Measurements from ENCODE around the gene SSNA1. TPM values are rescaled to one million over a fixed set of nuclear protein-coding genes. Genes with fewer than 3 reads are reported as not detected.
A peak's percentile ranks its signal among the peaks of the same experiment; 100 is the strongest.
"Not testable (repeated sequence)": the region's sequence is repeated elsewhere in the genome, so short reads cannot be mapped to it uniquely, and the experiment has no call there.

The SSNA1 gene
- total RNA-seq, 2 donors from 2014 or later = 78.3 to 91.4 TPM

DNA sequence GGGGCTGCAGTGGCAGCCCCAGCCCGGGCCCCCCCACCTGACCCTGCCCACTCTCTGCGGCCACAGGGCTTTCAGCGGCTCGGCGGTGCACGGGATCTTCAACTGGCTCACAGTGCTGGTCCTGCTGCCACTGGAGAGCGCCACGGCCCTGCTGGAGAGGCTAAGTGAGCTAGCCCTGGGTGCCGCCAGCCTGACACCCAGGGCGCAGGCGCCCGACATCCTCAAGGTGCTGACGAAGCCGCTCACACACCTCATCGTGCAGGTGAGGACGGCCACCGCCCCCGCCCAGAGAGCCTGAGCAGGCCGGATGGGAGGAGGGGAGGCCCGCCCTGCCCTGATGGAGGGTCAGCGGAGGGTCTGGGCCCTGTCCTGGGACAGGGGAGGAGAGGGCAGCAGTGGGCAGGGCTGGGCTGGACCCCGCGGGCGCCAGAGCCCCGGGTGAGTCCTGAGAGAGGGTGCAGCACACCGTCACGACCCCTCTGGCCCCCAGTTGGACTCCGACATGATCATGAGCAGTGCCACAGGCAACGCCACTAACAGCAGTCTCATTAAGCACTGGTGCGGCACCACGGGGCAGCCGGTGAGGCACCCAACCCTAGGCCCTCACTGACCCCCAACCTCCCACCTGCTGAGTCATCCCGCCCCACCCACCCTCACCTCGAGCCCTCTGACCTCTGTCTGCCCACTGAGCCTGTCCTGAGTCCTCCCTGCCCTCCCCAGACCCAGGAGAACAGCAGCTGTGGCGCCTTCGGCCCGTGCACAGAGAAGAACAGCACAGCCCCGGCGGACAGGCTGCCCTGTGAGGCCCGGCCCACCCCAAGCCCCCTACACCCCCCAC, 44.9 kb downstream of the SSNA1 start:
- ATAC-seq (no peak), DNase-seq (ENCODE audit: low spot score) (no peak)
- Mint-ChIP-seq H3K4me3 (no peak overlapping the region), H3K27me3 (peaks cover 0 to 6% of the 10 kb centered on the region in 2 donors), H3K36me3 (no peaks in the 10 kb centered on the region), H3K27ac (no peak overlapping the region), H3K4me1 (ENCODE audit: low read depth in 2 of 2) (peaks cover 0 to 3% of the 10 kb centered on the region in 2 donors), H3K9me3 (no peaks in the 10 kb centered on the region)

- no peak overlapping the region for H3K4me3 Mint-ChIP-seq
- no peaks in the 10 kb centered on the region for H3K9me3 Mint-ChIP-seq
Observed at GRCh38 chr9:137234055-137234697, 45.7 kb downstream of the SSNA1 start.

DNA sequence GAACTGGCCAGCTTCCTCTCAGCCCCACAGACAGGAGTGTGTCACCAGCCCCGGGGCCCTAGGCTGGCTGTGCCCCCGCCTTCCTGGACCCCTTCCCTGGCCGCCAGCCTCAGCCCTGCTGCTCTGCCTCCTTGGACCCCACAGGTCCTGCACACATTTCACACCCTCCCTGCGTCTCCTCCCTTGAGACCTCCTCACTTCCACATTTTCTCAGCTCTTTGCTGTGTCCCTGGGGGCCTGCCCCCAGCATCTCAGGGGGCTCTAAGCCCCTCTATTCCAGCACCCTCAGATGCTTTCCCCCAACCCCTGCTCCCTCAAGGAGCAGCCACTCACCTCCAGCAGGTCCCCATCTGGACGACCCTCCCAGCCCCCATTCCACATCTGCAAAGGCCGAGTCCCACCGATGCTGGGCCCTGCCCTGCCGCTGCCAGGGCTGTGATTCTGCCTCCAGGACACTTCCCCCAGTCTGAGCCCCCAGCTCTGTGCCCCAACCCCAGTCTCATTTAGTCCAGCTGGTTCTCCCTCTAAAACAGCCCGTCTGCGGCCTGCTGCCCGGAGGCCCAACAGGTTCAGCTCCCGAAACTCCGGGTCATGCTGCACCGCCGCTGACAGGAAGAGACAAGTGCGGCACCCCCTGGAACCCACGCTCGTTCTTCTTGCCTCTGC, 46.4 kb downstream of the SSNA1 start:
- no peaks in the 10 kb centered on the region for H3K36me3 Mint-ChIP-seq
- H3K9me3 Mint-ChIP-seq = no peaks in the 10 kb centered on the region
- no peak for DNase-seq (ENCODE audit: low spot score)
- no peak overlapping the region for H3K4me3 Mint-ChIP-seq
- peaks cover 5 to 6% of the 10 kb centered on the region in 2 donors for H3K4me1 Mint-ChIP-seq (ENCODE audit: low read depth in 2 of 2)
- H3K27me3 Mint-ChIP-seq = peaks cover 0 to 6% of the 10 kb centered on the region in 2 donors
- no peak overlapping the region for H3K27ac Mint-ChIP-seq
- no peak for ATAC-seq

More at GRCh38 chr9:137234055-137234697, 45.7 kb downstream of the SSNA1 start:
- DNase-seq (ENCODE audit: low spot score) (no peak), ATAC-seq (no peak)
- Mint-ChIP-seq H3K4me1 (ENCODE audit: low read depth in 2 of 2) (peaks cover 5 to 6% of the 10 kb centered on the region in 2 donors), H3K36me3 (no peaks in the 10 kb centered on the region), H3K27me3 (peaks cover 0 to 6% of the 10 kb centered on the region in 2 donors), H3K27ac (no peak overlapping the region)

- no peak overlapping the region for H3K27ac Mint-ChIP-seq
- DNase-seq (ENCODE audit: low spot score) = no peak
- ATAC-seq = no peak
- H3K9me3 Mint-ChIP-seq = no peaks in the 10 kb centered on the region
- no peaks in the 10 kb centered on the region for H3K36me3 Mint-ChIP-seq
- peaks cover 0 to 6% of the 10 kb centered on the region in 2 donors for H3K27me3 Mint-ChIP-seq
- H3K4me1 Mint-ChIP-seq (ENCODE audit: low read depth in 2 of 2) = peaks cover 5 to 6% of the 10 kb centered on the region in 2 donors
- H3K4me3 Mint-ChIP-seq = no peak overlapping the region
Observed at GRCh38 chr9:137235424-137236237, 47.2 kb downstream of the SSNA1 start.

GRCh38 chr9:137236238-137236935, 47.9 kb downstream of the SSNA1 start:
- peak; percentile 20 to 21 for ATAC-seq
- no peak overlapping the region for H3K27ac Mint-ChIP-seq
- H3K4me3 Mint-ChIP-seq = no peak overlapping the region
- peaks cover 0 to 6% of the 10 kb centered on the region in 2 donors for H3K27me3 Mint-ChIP-seq
- no peaks in the 10 kb centered on the region for H3K9me3 Mint-ChIP-seq
- H3K4me1 Mint-ChIP-seq (ENCODE audit: low read depth in 2 of 2) = peaks cover 5 to 9% of the 10 kb centered on the region in 2 donors
- H3K36me3 Mint-ChIP-seq = no peaks in the 10 kb centered on the region
- peak; percentile 87 for DNase-seq (ENCODE audit: low spot score)

GRCh38 chr9:137236936-137237421, 48.5 kb downstream of the SSNA1 start:
- no peak overlapping the region for H3K4me3 Mint-ChIP-seq
- H3K27ac Mint-ChIP-seq = no peak overlapping the region
- peaks cover 0 to 6% of the 10 kb centered on the region in 2 donors for H3K27me3 Mint-ChIP-seq
- ATAC-seq (no peak), DNase-seq (ENCODE audit: low spot score) (no peak)
- peaks cover 5 to 9% of the 10 kb centered on the region in 2 donors for H3K4me1 Mint-ChIP-seq (ENCODE audit: low read depth in 2 of 2)
- H3K36me3 Mint-ChIP-seq = no peaks in the 10 kb centered on the region
- H3K9me3 Mint-ChIP-seq = no peaks in the 10 kb centered on the region

GRCh38 chr9:137237759-137238726, 49.6 kb downstream of the SSNA1 start:
- H3K36me3 Mint-ChIP-seq = peaks cover 5% of the 10 kb centered on the region

GRCh38 chr9:137239541-137240200, 51.2 kb downstream of the SSNA1 start:
- not testable (repeated sequence) for ATAC-seq; H3K27me3 Mint-ChIP-seq; H3K36me3 Mint-ChIP-seq; H3K9me3 Mint-ChIP-seq; DNase-seq (ENCODE audit: low spot score)
- Mint-ChIP-seq H3K27ac (peak overlapping the region; percentile 30 to 39), H3K4me3 (peak overlapping the region; percentile 68), H3K4me1 (ENCODE audit: low read depth in 2 of 2) (peaks cover 15 to 22% of the 10 kb centered on the region in 2 donors)

More at GRCh38 chr9:137237759-137238726, 49.6 kb downstream of the SSNA1 start:
- H3K4me3 Mint-ChIP-seq = no peak overlapping the region
- H3K9me3 Mint-ChIP-seq = no peaks in the 10 kb centered on the region
- DNase-seq (ENCODE audit: low spot score) (no peak), ATAC-seq (no peak)
- peaks cover 0 to 6% of the 10 kb centered on the region in 2 donors for H3K27me3 Mint-ChIP-seq
- H3K4me1 Mint-ChIP-seq (ENCODE audit: low read depth in 2 of 2) = peaks cover 10 to 18% of the 10 kb centered on the region in 2 donors
- no peak overlapping the region for H3K27ac Mint-ChIP-seq

Other genes with a start within 250 kb of the SSNA1 start
- gene FBXW5, start 243.9 kb upstream of the SSNA1 start, total RNA-seq = 100 to 1,000 TPM; 102 to 155 TPM
- gene C8G, start 243.4 kb upstream of the SSNA1 start, total RNA-seq = 1 to 10 TPM; 2.4 to 2.5 TPM
- gene LCN12, start 236.4 kb upstream of the SSNA1 start, total RNA-seq = 1 to 10 TPM; 2.0 to 2.2 TPM
- 1 to 10 TPM; 1.7 to 4.4 TPM for gene PTGDS, start 211.2 kb upstream of the SSNA1 start, total RNA-seq
- gene LCNL1, start 205.7 kb upstream of the SSNA1 start, total RNA-seq = under 1 TPM in 1 of 2 donors, not detected in 1; 0.21 TPM
- gene PAXX, start 196.3 kb upstream of the SSNA1 start, total RNA-seq = 100 to 1,000 TPM in 1 of 2 donors, 10 to 100 TPM in 1; 64.0 to 118 TPM
- 10 to 100 TPM in 1 of 2 donors, 1 to 10 TPM in 1; 4.3 to 38.2 TPM for gene CLIC3, start 192.1 kb upstream of the SSNA1 start, total RNA-seq
- 100 to 1,000 TPM in 1 of 2 donors, 10 to 100 TPM in 1; 77.6 to 109 TPM for gene ABCA2, start 160.4 kb upstream of the SSNA1 start, total RNA-seq
- 10 to 100 TPM; 10.0 to 17.8 TPM for gene FUT7, start 156.6 kb upstream of the SSNA1 start, total RNA-seq
- 10 to 100 TPM; 11.2 to 41.7 TPM for gene NPDC1, start 142.5 kb upstream of the SSNA1 start, total RNA-seq
- gene ENTPD2, start 134.6 kb upstream of the SSNA1 start, total RNA-seq = not detected
- 10 to 100 TPM in 1 of 2 donors, 1 to 10 TPM in 1; 9.5 to 20.8 TPM for gene SAPCD2, start 118.1 kb upstream of the SSNA1 start, total RNA-seq
- 10 to 100 TPM; 19.9 to 22.0 TPM for gene UAP1L1, start 111.2 kb upstream of the SSNA1 start, total RNA-seq
- gene MAN1B1, start 101.7 kb upstream of the SSNA1 start, total RNA-seq = 10 to 100 TPM; 34.1 to 55.8 TPM
- 100 to 1,000 TPM; 188 to 310 TPM for gene DPP7, start 73.9 kb upstream of the SSNA1 start, total RNA-seq
- under 1 TPM in 1 of 2 donors, not detected in 1; 0.11 TPM for gene GRIN1, start 49.5 kb upstream of the SSNA1 start, total RNA-seq
- not detected for gene LRRC26, start 18.6 kb upstream of the SSNA1 start, total RNA-seq
- gene TMEM210, start 16.6 kb upstream of the SSNA1 start, total RNA-seq = not detected
- 10 to 100 TPM; 75.5 to 98.1 TPM for gene ANAPC2, start 116 bp upstream of the SSNA1 start, total RNA-seq
- 10 to 100 TPM in 1 of 2 donors, 1 to 10 TPM in 1; 9.0 to 19.1 TPM for gene TPRN, start 12.1 kb downstream of the SSNA1 start, total RNA-seq
- 10 to 100 TPM; 25.0 to 43.9 TPM for gene TMEM203, start 17.0 kb downstream of the SSNA1 start, total RNA-seq
- gene NDOR1, start 17.0 kb downstream of the SSNA1 start, total RNA-seq = 10 to 100 TPM; 33.0 to 81.9 TPM
- 1 to 10 TPM; 1.4 to 1.9 TPM for gene RNF208, start 33.6 kb downstream of the SSNA1 start, total RNA-seq
- under 1 TPM; 0.29 to 0.33 TPM for gene CYSRT1, start 36.5 kb downstream of the SSNA1 start, total RNA-seq
- gene RNF224, start 38.8 kb downstream of the SSNA1 start, total RNA-seq = not detected
- not detected for gene SLC34A3, start 42.2 kb downstream of the SSNA1 start, total RNA-seq
- gene TUBB4B, start 52.6 kb downstream of the SSNA1 start, total RNA-seq = 100 to 1,000 TPM; 332 to 432 TPM
- not detected for gene STPG3, start 62.6 kb downstream of the SSNA1 start, total RNA-seq
- gene NELFB, start 66.7 kb downstream of the SSNA1 start, total RNA-seq = 10 to 100 TPM; 58.8 to 90.3 TPM
- gene TOR4A, start 89.0 kb downstream of the SSNA1 start, total RNA-seq = 10 to 100 TPM; 31.1 to 38.4 TPM
- 1 to 10 TPM in 1 of 2 donors, under 1 TPM in 1; 0.88 to 2.6 TPM for gene NRARP, start 113.6 kb downstream of the SSNA1 start, total RNA-seq
- 1 to 10 TPM; 7.6 to 7.9 TPM for gene EXD3, start 234.5 kb downstream of the SSNA1 start, total RNA-seq
- under 1 TPM; 0.33 to 0.62 TPM for gene NOXA1, start 234.7 kb downstream of the SSNA1 start, total RNA-seq

Measured in natural killer cell treated with Interleukin-12 subunit alpha and Interleukin-12 subunit beta and Interleukin-15 and Interleukin-18, amount 100 ng/mL, for 72 hours (primary cell).